Heart right ventricle (tissue), 16 donors: ENCODE data around the gene GADD45GIP1. TPM values are rescaled to one million over a fixed set of nuclear protein-coding genes. Genes with fewer than 3 reads are reported as not detected.

Experiments used
- ATAC-seq, 8 donors: fragments of 200-7000 bp; cut with Tn5 transposase; one replicate each; pipeline ENCODE4 v1.9.1; 2020; ENCODE audit warnings: mild to moderate bottlenecking in 8 of 8, moderate library complexity in 8 of 8, moderate number of reproducible peaks in 1 of 8
- DNase-seq, 2 donors: peaks; one replicate each; pipeline ENCODE4 v3.0.0-alpha.2; 2020
- H3K27ac ChIP-seq, 10 donors: fragments of 200-600 bp; sonication (generic) in 2 of 10; one replicate each; pipeline versions ENCODE4 v1.5.0 to v1.8.0; 2020 to 2022; ENCODE audit warnings: mild to moderate bottlenecking in 3 of 10
- H3K27me3 ChIP-seq, 7 donors: fragments of 200-600 bp; one replicate each; pipeline ENCODE4 v1.8.0; 2021 to 2022; ENCODE audit warnings: mild to moderate bottlenecking in 2 of 7
- H3K36me3 ChIP-seq, 9 donors: fragments of 200-600 bp; sonication (generic) in 1 of 9; one replicate each; pipeline versions ENCODE4 v1.5.0 to v1.8.0; 2020 to 2022; ENCODE audit warnings: mild to moderate bottlenecking in 2 of 9
- H3K4me1 ChIP-seq, 9 donors: fragments of 200-600 bp; sonication (generic) in 1 of 9; one replicate each; pipeline versions ENCODE4 v1.5.0 to v1.8.0; 2020 to 2022; ENCODE audit warnings: mild to moderate bottlenecking in 4 of 9
- H3K4me3 ChIP-seq, 10 donors: fragments of 200-600 bp; sonication (generic) in 2 of 10; one replicate each; pipeline versions ENCODE4 v1.5.0 to v1.8.0; 2020 to 2022; ENCODE audit warnings: mild to moderate bottlenecking in 7 of 10, moderate library complexity in 2 of 10
- H3K9me3 ChIP-seq, 11 donors: fragments of 200-600 bp in 10 of 11; sonication (generic) in 2 of 11; one replicate each; pipeline versions ENCODE4 v1.5.0 to v1.8.0; 2013 to 2022; ENCODE audit warnings: mild to moderate bottlenecking in 2 of 11, control low read depth in 1 of 11, moderate library complexity in 1 of 11
- CTCF ChIP-seq, 9 donors: fragments of 200-600 bp; sonication (generic) in 2 of 9; IDR thresholded peaks; one replicate each; pipeline versions ENCODE4 v1.5.0 to v1.8.0; 2021 to 2022; ENCODE audit warnings: antibody characterized with exemption in 9 of 9, mild to moderate bottlenecking in 5 of 9, moderate library complexity in 1 of 9
- WGBS, 2 donors: extraction: QIAGEN DNeasy Blood & Tissue Kit; methylation state at CpG; one replicate each; pipeline ENCODE4 v1.1.7; 2013; ENCODE audit warnings: inconsistent platforms in 1 of 2; 5-methylcytosine and 5-hydroxymethylcytosine counted together
- intact Hi-C, 10 donors: fragments of 100-400 bp; cut with DNase I; formaldehyde crosslinking; loops; one replicate each; pipeline versions ENCODE4 v1.11.1 to v1.14.2; 2022
- polyA plus RNA-seq, 2 donors: library from polyadenylated mRNA; stranded (reverse); fragments of 200-250 nt; gene quantifications; one replicate each; pipeline ENCODE4 v1.2.3, GENCODE V29; 2013
- total RNA-seq, 10 donors: library from RNA; stranded (reverse); fragmentation: NEBNext Ultra II Directional in 3 of 10; extraction: Animal tissue kit (Norgen Biotek cat#: 25700) in 3 of 10; gene quantifications; one replicate each; pipeline versions ENCODE4 v1.2.1 to v1.2.4, GENCODE V29; 2021 to 2023
- donor health status: Arrhythmogenic right ventricular cardiomyopathy.
- donor health status: ischemic (EF 13 %, LVEDD 7.1; RV severe dilation, severe dysfunction).
- donor health status: healthy with polysubstance abuse.
- donor health status: DM: no; HTN: yes; CAD: no.
- donor health status: DM: no; HTN: no; CAD: no.
- donor health status: ischemic (EF 25% LVEDD 6.9; RV normal size, moderate dysfunction).
- donor health status: ischemic (EF 25% LVEDD 5.7; RV mildly dilated, moderate dysfunction).
- donor health status: healthy.
- donor health status: DM: yes; HTN: yes; CAD: no.
- donor health status: Ischemic cardiomyopathy.
- donor health status: ischemic (EF 35%, LVEDD 5.7; RV mildly dilated, moderate dysfunction).
- donor health status: nonischemic (EF 11% LVEDD 7.7; RV severe dilation, severe dysfunction).
- donor health status: DM: yes; HTN: yes; CAD: no.
- donor health status: PGD.
- donor health status: ischemic (EF 29% LVEDD 5.4; RV normal size, mild dysfunction).
- donor health status: nonischemic (EF 23%, LVEDD 6.1; RV moderate dilation, normal function).

The GADD45GIP1 gene
- total and polyA plus RNA-seq, 12 donors: 18.4 to 237 (median 22.1) TPM

DNA sequence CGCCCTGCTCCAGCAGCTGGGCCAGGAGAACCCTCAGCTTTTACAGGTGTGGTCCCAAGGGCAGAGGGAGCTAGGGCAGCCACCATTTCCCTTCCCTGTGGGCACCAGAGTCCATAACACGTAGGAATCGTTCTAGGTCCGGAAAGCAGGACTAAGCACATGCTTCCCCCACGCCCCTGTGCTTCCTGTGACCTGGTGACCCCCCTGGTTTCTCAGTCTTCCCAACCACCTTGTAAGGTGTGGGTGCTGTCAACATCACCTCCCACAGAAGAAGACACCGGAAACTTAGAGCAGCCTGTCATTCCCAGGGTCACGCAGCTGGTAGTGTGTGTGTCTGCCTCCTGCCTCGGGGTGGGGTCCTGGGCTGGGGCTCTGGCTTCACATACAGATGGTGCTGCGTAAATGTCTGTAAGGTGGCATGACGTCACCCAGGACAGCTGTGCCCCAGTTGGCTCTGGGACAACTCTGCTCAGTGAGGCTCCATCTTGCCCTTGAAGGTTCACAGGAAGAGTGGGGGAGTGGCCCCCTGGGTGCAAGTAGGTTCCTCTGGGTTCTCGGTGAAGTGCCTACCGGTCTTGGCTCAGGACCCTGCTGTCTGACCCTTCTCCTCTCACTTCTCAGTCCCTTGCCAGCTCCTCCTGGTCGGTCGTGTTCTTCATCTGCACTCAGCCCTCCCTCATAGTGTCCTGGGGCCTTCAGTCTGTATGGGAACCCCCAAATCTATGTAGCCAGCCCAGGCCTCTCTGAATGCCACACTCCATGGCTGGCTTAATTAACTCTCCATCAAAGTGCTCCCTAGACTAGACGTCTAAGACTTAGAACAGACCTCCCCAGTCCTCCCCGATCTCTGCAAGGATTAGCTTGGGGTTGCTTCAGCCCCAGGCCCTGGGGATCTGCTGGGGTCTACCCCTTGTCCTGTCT is 7.4 kb downstream of the GADD45GIP1 start:
- no peak for TF ChIP-seq CTCF (IDR thresholded peaks at IDR 0.05)
- H3K4me3 ChIP-seq: no peak overlapping the region
- H3K27ac ChIP-seq: peak overlapping the region in 1 of 10 donors; percentile 26
- no peaks in the 10 kb centered on the region for H3K27me3 ChIP-seq
- ATAC-seq (no peak), DNase-seq (no peak)
- H3K9me3 ChIP-seq: no peaks in the 10 kb centered on the region
- 79 to 80% methylated on average over 16 of the region's 16 CpGs for WGBS, 2 donors
- peaks cover 23 to 72% (median 40%) of the 10 kb centered on the region in 9 donors for H3K4me1 ChIP-seq
- H3K36me3 ChIP-seq: peaks cover 4 to 84% (median 53%) of the 10 kb centered on the region in 9 donors
- intact Hi-C loops: no loop called here

DNA sequence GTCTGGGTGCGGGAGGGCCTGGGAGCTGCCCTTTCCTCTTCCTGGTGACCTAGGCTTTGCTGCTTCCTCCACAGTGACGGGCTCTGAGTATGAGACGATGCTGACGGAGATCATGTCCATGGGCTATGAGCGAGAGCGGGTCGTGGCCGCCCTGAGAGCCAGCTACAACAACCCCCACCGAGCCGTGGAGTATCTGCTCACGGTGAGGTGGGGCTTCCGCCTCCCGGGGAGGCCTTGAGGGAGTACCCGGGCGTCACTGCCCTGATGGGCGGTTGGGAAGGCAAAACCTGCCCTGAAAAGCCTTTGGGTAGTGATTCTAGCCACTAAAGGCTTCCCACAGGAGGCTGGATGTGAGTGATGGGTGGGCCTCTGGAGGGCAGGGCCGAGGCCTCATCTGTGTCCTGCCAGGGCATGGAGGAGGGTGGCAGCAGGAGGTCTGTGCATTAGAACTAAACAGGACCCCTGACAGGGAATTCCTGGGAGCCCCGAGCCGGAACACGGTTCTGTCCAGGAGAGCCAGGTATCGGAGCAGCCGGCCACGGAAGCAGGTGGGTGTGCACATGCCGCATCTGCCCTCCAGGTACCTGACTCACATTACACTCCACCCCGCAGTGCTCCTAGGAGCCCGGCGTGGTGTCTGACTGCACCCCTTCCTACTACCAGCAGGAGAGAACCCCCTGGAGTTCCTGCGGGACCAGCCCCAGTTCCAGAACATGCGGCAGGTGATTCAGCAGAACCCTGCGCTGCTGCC is 8.2 kb downstream of the GADD45GIP1 start:
- Histone ChIP-seq H3K27ac (peak overlapping the region in 1 of 10 donors; percentile 26), H3K4me3 (no peak overlapping the region), H3K9me3 (no peaks in the 10 kb centered on the region), H3K27me3 (no peaks in the 10 kb centered on the region), H3K36me3 (peaks cover 4 to 84% (median 56%) of the 10 kb centered on the region in 9 donors), H3K4me1 (peaks cover 20 to 69% (median 33%) of the 10 kb centered on the region in 9 donors)
- WGBS, 2 donors: 92 to 96% methylated on average over 30 of the region's 30 CpGs
- ATAC-seq: no peak
- no peak for TF ChIP-seq CTCF (IDR thresholded peaks at IDR 0.05)
- no peak for DNase-seq
- intact Hi-C loops: no loop called here

- H3K27ac ChIP-seq: no peak overlapping the region
- no peak for DNase-seq
- intact Hi-C loops: no loop called here
- H3K27me3 ChIP-seq: no peaks in the 10 kb centered on the region
- H3K4me1 ChIP-seq: peaks cover 14 to 69% (median 35%) of the 10 kb centered on the region in 9 donors
- no peak for TF ChIP-seq CTCF (IDR thresholded peaks at IDR 0.05)
- WGBS, 2 donors: 78 to 84% methylated on average over 27 to 28 of the region's 28 CpGs
- no peak for ATAC-seq
- peaks cover 6 to 84% (median 64%) of the 10 kb centered on the region in 9 donors for H3K36me3 ChIP-seq
- no peaks in the 10 kb centered on the region for H3K9me3 ChIP-seq
- H3K4me3 ChIP-seq: no peak overlapping the region
Measured at GRCh38 chr19:12947702-12948611, 9.1 kb downstream of the GADD45GIP1 start.
